Measurements from ENCODE around the gene KIF26A. TPM values are rescaled to one million over a fixed set of nuclear protein-coding genes. Genes with fewer than 3 reads are reported as not detected.

KIF26A gene
- total and polyA plus RNA-seq, 2 of the 4 experiments (the other 2 are of a cell fraction): not detected

DNA sequence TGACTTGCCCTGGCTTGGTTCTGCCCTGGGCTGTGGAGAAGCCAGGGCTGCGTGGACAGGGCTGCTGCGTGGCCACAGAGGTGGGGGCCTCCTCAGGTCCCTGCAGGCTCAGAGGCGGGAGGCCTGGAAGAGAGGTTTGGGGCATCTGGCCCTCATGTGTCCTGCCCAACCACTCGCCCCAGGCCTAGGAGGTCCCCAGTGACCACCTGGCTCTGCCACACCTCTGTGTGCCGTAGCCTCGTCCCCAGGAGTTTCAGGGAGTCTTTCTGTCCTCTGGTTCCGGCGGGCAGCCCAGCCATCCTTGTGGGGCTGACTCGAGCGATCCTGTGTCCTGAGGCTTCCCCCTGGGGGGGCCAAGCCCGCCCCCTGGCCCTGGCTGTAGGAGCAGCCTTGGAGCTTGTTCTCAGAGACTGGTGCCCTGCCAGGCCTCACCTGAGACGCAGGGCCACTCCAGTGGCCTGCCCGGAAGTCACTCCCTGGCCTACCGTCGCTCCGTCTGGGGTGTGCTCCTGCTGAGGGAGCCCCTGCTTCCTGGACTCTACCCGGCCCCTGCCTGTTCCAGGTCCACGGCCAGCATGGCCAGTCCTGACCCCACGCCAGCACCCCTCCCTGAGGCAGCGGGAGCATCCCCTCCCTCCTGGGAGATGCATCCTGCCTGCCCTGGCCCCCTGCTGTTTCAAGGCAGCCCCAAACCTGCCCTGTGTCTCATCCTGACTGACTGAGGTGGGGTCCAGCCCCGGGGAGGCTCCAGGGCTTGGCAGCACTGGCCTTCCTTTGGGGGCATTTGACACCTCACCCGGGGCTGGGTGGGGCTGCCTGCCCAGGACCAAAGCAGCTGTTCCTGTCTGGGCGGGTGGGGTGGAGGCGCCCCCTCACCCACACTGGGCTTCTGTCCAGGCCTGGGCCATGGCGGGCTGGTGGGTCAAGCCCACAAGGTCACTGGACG, 39.0 kb upstream of the KIF26A start:
- no peaks in the 10 kb centered on the region for H3K36me3 ChIP-seq (ENCODE audit: control insufficient read depth, insufficient read depth, low read length)
- DNase-seq: no peak
- no peak overlapping the region for H4K5ac ChIP-seq (ENCODE audit: low read depth, low read length)
- no peak overlapping the region for H3K4ac ChIP-seq (ENCODE audit: low read depth, low read length)
- H3K9me3 ChIP-seq (ENCODE audit: control insufficient read depth, insufficient read depth, low read length): no peaks in the 10 kb centered on the region
- H3K79me1 ChIP-seq (ENCODE audit: low read depth in 1 of 2, low read length in 2 of 2): no peaks in the 10 kb centered on the region
- no peak overlapping the region for H3K23ac ChIP-seq (ENCODE audit: low read depth, low read length)
- no peak overlapping the region for H4K91ac ChIP-seq (ENCODE audit: insufficient read depth, low read depth, low read length)
- no peak overlapping the region for H3K14ac ChIP-seq (replicated peaks; ENCODE audit: low read depth, low read length)
- no peak overlapping the region for H2AK9ac ChIP-seq (replicated peaks; ENCODE audit: low read depth, low read length, poor library complexity)
- H3K56ac ChIP-seq (ENCODE audit: extremely low read depth, insufficient read depth, low read length): no peak overlapping the region
- no peak overlapping the region for H3K27ac ChIP-seq (ENCODE audit: insufficient read depth, low read length)
- H2AK5ac ChIP-seq (ENCODE audit: low read depth, low read length): no peak overlapping the region
- ChIA-PET CTCF (no interaction called here), POLR2A (ENCODE audit: unreplicated experiment) (no interaction called here)
- H3K27me3 ChIP-seq (ENCODE audit: control insufficient read depth, insufficient read depth, low read length): no peaks in the 10 kb centered on the region
- no peak overlapping the region for H2BK5ac ChIP-seq (ENCODE audit: low read depth, low read length, poor library complexity, severe bottlenecking)
- no peak overlapping the region for H3K9ac ChIP-seq (ENCODE audit: low read depth, low read length)
- in situ Hi-C loops (cut with MboI; ENCODE audit: low sequenced_read_pairs): loop anchor here (25.0 kb wide), 2 partner anchors 463 to 538 kb away; no protein-coding TSS in a partner anchor
- H2BK15ac ChIP-seq (ENCODE audit: low read depth, low read length): no peak overlapping the region
- TF ChIP-seq SMC3 (IDR thresholded peaks at IDR 0.05; ENCODE audit: low read depth, low read length): no peak
- no peak for TF ChIP-seq RFX5 (IDR thresholded peaks at IDR 0.05; ENCODE audit: low read depth, low read length)
- TF ChIP-seq MXI1 (IDR thresholded peaks at IDR 0.05; ENCODE audit: borderline replicate concordance, low read depth, low read length): no peak
- TF ChIP-seq POLR2A (IDR thresholded peaks at IDR 0.05; ENCODE audit: low read depth, low read length): no peak
- no peak for TF ChIP-seq MAZ (IDR thresholded peaks at IDR 0.05; ENCODE audit: borderline replicate concordance, low read depth, low read length)
- TF ChIP-seq ELK1 (IDR thresholded peaks at IDR 0.05; ENCODE audit: borderline replicate concordance, low read depth, low read length): no peak
- TF ChIP-seq, protein P1, sequence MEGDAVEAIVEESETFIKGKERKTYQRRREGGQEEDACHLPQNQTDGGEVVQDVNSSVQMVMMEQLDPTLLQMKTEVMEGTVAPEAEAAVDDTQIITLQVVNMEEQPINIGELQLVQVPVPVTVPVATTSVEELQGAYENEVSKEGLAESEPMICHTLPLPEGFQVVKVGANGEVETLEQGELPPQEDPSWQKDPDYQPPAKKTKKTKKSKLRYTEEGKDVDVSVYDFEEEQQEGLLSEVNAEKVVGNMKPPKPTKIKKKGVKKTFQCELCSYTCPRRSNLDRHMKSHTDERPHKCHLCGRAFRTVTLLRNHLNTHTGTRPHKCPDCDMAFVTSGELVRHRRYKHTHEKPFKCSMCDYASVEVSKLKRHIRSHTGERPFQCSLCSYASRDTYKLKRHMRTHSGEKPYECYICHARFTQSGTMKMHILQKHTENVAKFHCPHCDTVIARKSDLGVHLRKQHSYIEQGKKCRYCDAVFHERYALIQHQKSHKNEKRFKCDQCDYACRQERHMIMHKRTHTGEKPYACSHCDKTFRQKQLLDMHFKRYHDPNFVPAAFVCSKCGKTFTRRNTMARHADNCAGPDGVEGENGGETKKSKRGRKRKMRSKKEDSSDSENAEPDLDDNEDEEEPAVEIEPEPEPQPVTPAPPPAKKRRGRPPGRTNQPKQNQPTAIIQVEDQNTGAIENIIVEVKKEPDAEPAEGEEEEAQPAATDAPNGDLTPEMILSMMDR (conservative IDR thresholded peaks at IDR 0.05; ENCODE audit: low read depth, low read length): no peak
- TF ChIP-seq FOS (IDR thresholded peaks at IDR 0.05; ENCODE audit: low read depth, low read length): no peak
- H3K9me1 ChIP-seq (ENCODE audit: insufficient read depth, low read length): no peaks in the 10 kb centered on the region
- H3K4me2 ChIP-seq (ENCODE audit: low read depth, low read length): no peak overlapping the region
- no TSS peak for BruUV-seq (replicated peaks)
- ATAC-seq (ENCODE audit: low read depth): no peak
- no peaks in the 10 kb centered on the region for H3K4me1 ChIP-seq (ENCODE audit: control insufficient read depth, insufficient read depth, low read length)
- H2BK120ac ChIP-seq (ENCODE audit: low read depth, low read length): no peak overlapping the region
- dilution Hi-C loops (cut with HindIII; ENCODE audit: low sequenced_read_pairs, unreplicated experiment): no loop called here
- no peaks in the 10 kb centered on the region for H4K20me1 ChIP-seq (ENCODE audit: insufficient read depth, low read length)
- H2AFZ ChIP-seq (replicated peaks; ENCODE audit: low read length, poor library complexity): no peak overlapping the region
- intact Hi-C loops (cut with micrococcal nuclease): no loop called here
- no peak overlapping the region for H3K4me3 ChIP-seq (ENCODE audit: insufficient read depth, low read depth, low read length)
- no peak overlapping the region for H2BK20ac ChIP-seq (ENCODE audit: low read depth, low read length)
- H4K8ac ChIP-seq (ENCODE audit: low read depth in 2 of 2, low read length in 2 of 2): no peak overlapping the region
- WGBS, 2 experiments (ENCODE audit: extremely low coverage in 2 of 2, insufficient read length in 1 of 2): 74% methylated on average over 10 of the region's 26 CpGs; no CpG with 5 or more reads in 1 of the 2 experiments
- no peak overlapping the region for H3K18ac ChIP-seq (ENCODE audit: low read depth, low read length)

Data from IMR-90 (cell line).